SK-N-SH treated with all-trans-retinoic acid at 6 μM for 48 hours (cell line): ENCODE results near the gene RPN1.
"Not testable (repeated sequence)": the region's sequence is repeated elsewhere in the genome, so short reads cannot be mapped to it uniquely, and the experiment has no call there.

Experiments used
- ATAC-seq: fragments of 200-7000 bp; cut with Tn5 transposase; 3 replicates; pipeline ENCODE4 v1.9.1; 2020; ENCODE audit warnings: mild to moderate bottlenecking, moderate library complexity
- ARNTL ChIP-seq: fragments of 450-650 bp; formaldehyde crosslinking; IDR thresholded peaks from 2 replicates; pipeline ENCODE4 v1.5.0; 2020; ENCODE audit warnings: low read depth, mild to moderate bottlenecking, moderate library complexity, borderline replicate concordance
- BACH2 ChIP-seq: fragments of 250-450 bp; sonication (Bioruptor Pico); IDR thresholded peaks from 2 replicates; pipeline ENCODE4 v1.9.0; 2021; ENCODE audit warnings: mild to moderate bottlenecking, borderline replicate concordance
- ESRRG ChIP-seq: fragments of 250-450 bp; sonication (Bioruptor Pico); IDR thresholded peaks from 2 replicates; pipeline ENCODE4 v1.6.1; 2021; ENCODE audit warnings: mild to moderate bottlenecking
- GLIS3 ChIP-seq: fragments of 250-450 bp; sonication (Bioruptor Pico); IDR thresholded peaks from 2 replicates; pipeline ENCODE4 v1.5.0; 2020; ENCODE audit warnings: mild to moderate bottlenecking, moderate library complexity
- OSR1 ChIP-seq: fragments of 250-450 bp; sonication (Bioruptor Pico); IDR thresholded peaks from 2 replicates; pipeline ENCODE4 v1.8.0; 2022; ENCODE audit warnings: moderate library complexity, mild to moderate bottlenecking, inconsistent platforms
- PPARA ChIP-seq: fragments of 250-450 bp; sonication (Bioruptor Pico); IDR thresholded peaks from 2 replicates; pipeline ENCODE4 v1.5.0; 2020; ENCODE audit warnings: mild to moderate bottlenecking, borderline replicate concordance
- RARB ChIP-seq: fragments of 250-450 bp; sonication (Bioruptor Pico); IDR thresholded peaks from 2 replicates; pipeline ENCODE4 v1.8.0; 2021; ENCODE audit warnings: mild to moderate bottlenecking, moderate library complexity
- SNAI2 ChIP-seq: fragments of 250-450 bp; sonication (Bioruptor Pico); IDR thresholded peaks from 2 replicates; pipeline ENCODE4 v1.5.0; 2020; ENCODE audit warnings: mild to moderate bottlenecking, moderate library complexity
- TCF4 ChIP-seq: fragments of 250-450 bp; sonication (Bioruptor Pico); IDR thresholded peaks from 2 replicates; pipeline ENCODE4 v1.8.0; 2021; ENCODE audit warnings: mild to moderate bottlenecking, moderate library complexity, borderline replicate concordance
- TOX ChIP-seq: fragments of 250-450 bp; sonication (Bioruptor Pico); IDR thresholded peaks from 2 replicates; pipeline ENCODE4 v1.8.0; 2021; ENCODE audit warnings: mild to moderate bottlenecking, moderate library complexity, borderline replicate concordance
- TSHZ2 ChIP-seq: fragments of 250-450 bp; sonication (Bioruptor Pico); IDR thresholded peaks from 2 replicates; pipeline ENCODE4 v1.5.0; 2020; ENCODE audit warnings: mild to moderate bottlenecking, moderate library complexity
- ZC3H10 ChIP-seq: fragments of 250-450 bp; sonication (Bioruptor Pico); IDR thresholded peaks from 2 replicates; pipeline ENCODE4 v1.5.1; 2021; ENCODE audit warnings: mild to moderate bottlenecking, moderate library complexity
- ZFP3 ChIP-seq: fragments of 250-450 bp; sonication (Bioruptor Pico); IDR thresholded peaks from 2 replicates; pipeline ENCODE4 v1.5.0; 2020; ENCODE audit warnings: mild to moderate bottlenecking, moderate library complexity
- ZNF565 ChIP-seq: fragments of 450-650 bp; formaldehyde crosslinking; conservative IDR thresholded peaks from 2 replicates; pipeline ENCODE4 v1.5.0; 2020; ENCODE audit warnings: low read depth, mild to moderate bottlenecking, moderate library complexity
- ZNF70 ChIP-seq: fragments of 450-650 bp; formaldehyde crosslinking; IDR thresholded peaks from 2 replicates; pipeline ENCODE4 v1.5.0; 2020; ENCODE audit warnings: mild to moderate bottlenecking, moderate library complexity
- ZNF8 ChIP-seq: fragments of 450-650 bp; formaldehyde crosslinking; IDR thresholded peaks from 2 replicates; pipeline ENCODE4 v1.5.0; 2020; ENCODE audit warnings: mild to moderate bottlenecking, moderate library complexity
- TF ChIP-seq, protein P1 (sequence below): fragments of 250-450 bp; sonication (Bioruptor Pico); IDR thresholded peaks from 2 replicates; pipeline ENCODE4 v1.5.1; 2020; ENCODE audit warnings: low read depth, mild to moderate bottlenecking, moderate library complexity
- TF ChIP-seq, protein P2 (sequence below): fragments of 250-450 bp; sonication (Bioruptor Pico); IDR thresholded peaks from 2 replicates; pipeline ENCODE4 v1.8.0; 2021; ENCODE audit warnings: low read depth, mild to moderate bottlenecking, moderate library complexity, borderline replicate concordance

Gene RPN1

DNA sequence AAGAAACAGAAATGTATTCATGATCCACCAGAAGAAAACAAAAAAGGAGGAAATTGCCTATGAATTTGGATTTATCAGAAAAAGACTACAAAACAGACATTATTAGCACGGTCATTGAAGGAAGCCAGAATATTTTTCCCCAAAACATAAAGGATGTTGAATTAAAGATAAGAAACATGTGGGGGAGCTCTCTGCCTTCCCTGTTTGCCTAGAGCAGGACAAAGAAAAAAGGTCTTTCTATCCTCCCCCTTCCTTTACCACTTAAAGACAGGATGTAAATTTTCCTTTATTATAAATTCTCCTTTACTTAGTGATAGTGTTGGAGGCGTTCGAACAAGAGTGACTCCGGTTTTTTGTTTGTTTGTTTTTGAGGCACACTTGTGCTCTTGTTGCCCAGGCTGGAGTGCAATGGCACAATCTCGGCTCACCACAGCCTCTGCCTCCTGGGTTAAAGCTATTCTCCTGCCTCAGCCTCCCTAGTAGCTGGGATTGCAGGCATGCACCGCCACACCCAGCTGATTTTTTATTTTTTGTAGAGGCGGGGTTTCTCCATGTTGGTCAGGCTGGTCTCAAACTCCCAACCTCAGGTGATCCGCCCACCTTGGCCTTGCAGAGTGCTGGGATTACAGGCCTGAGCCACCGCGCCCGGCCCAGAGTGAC is 14.9 kb upstream of the RPN1 start (continued):
- TF ChIP-seq, protein P1, sequence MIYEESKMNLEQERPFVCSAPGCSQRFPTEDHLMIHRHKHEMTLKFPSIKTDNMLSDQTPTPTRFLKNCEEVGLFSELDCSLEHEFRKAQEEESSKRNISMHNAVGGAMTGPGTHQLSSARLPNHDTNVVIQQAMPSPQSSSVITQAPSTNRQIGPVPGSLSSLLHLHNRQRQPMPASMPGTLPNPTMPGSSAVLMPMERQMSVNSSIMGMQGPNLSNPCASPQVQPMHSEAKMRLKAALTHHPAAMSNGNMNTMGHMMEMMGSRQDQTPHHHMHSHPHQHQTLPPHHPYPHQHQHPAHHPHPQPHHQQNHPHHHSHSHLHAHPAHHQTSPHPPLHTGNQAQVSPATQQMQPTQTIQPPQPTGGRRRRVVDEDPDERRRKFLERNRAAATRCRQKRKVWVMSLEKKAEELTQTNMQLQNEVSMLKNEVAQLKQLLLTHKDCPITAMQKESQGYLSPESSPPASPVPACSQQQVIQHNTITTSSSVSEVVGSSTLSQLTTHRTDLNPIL (CRISPR knock-in tag) = no peak
- no peak for TF ChIP-seq ZFP3 (CRISPR knock-in tag)
- no peak for TF ChIP-seq ZNF8

DNA sequence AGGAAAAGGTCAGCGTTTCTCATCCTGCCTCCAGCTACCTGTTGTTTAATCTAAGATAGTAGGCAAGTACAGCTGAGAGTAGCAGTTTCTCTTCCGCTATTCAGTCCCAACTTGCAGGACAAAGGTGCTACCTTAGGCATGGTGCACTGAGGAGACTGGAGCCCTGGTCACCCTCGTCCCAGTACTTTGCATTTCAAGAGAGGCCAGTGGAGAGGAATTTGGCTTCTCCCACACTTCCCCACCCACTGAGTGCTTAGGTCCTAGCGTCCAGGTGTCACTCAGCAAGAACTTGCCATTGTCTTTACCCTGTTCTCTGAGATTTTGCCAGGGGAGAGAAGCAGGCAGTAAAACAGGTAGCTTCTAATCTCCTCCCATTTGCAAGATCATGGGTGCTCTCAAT is 12.5 kb upstream of the RPN1 start:
- no peak for ATAC-seq
- TF ChIP-seq TOX (CRISPR knock-in tag) (no peak), SNAI2 (CRISPR knock-in tag) (no peak), ZNF8 (no peak), TSHZ2 (CRISPR knock-in tag) (no peak), BACH2 (CRISPR knock-in tag) (no peak), ZNF565 (CRISPR knock-in tag) (no peak), RARB (no peak), ZNF70 (no peak)

GRCh38 chr3:128655531-128655930 is 4.9 kb upstream of the RPN1 start:
- no peak for TF ChIP-seq TCF4 (CRISPR knock-in tag)
- TF ChIP-seq, all 23 proteins: peak for 0
- ATAC-seq = no peak

- not testable (repeated sequence) for ATAC-seq
Measured at GRCh38 chr3:128653993-128654805, 3.6 kb upstream of the RPN1 start.

GRCh38 chr3:128653383-128653992 is 2.9 kb upstream of the RPN1 start:
- ATAC-seq = not testable (repeated sequence)

- TF ChIP-seq ESRRG (CRISPR knock-in tag) = no peak
- TF ChIP-seq PPARA (CRISPR knock-in tag) = no peak
- TF ChIP-seq TCF4 (CRISPR knock-in tag) = no peak
- TF ChIP-seq RARB = no peak
- TF ChIP-seq, protein P2, sequence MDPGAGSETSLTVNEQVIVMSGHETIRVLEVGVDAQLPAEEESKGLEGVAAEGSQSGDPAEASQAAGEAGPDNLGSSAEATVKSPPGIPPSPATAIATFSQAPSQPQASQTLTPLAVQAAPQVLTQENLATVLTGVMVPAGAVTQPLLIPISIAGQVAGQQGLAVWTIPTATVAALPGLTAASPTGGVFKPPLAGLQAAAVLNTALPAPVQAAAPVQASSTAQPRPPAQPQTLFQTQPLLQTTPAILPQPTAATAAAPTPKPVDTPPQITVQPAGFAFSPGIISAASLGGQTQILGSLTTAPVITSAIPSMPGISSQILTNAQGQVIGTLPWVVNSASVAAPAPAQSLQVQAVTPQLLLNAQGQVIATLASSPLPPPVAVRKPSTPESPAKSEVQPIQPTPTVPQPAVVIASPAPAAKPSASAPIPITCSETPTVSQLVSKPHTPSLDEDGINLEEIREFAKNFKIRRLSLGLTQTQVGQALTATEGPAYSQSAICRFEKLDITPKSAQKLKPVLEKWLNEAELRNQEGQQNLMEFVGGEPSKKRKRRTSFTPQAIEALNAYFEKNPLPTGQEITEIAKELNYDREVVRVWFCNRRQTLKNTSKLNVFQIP (CRISPR knock-in tag) = no peak
- TF ChIP-seq ARNTL (CRISPR knock-in tag) = no peak
- no peak for TF ChIP-seq OSR1 (CRISPR knock-in tag)
- no peak for TF ChIP-seq GLIS3
- no peak for TF ChIP-seq ZNF70
- TF ChIP-seq ZC3H10 (CRISPR knock-in tag) = no peak
- no peak for TF ChIP-seq TOX (CRISPR knock-in tag)
- no peak for ATAC-seq
Measured at GRCh38 chr3:128648940-128649663, 1.5 kb downstream of the RPN1 start.
